ENCODE data around the gene MRGPRG.
A peak's percentile ranks its signal among the peaks of the same experiment; 100 is the strongest.

MRGPRG gene

GRCh38 chr11:3237119-3237518 lies 18.5 kb upstream of the MRGPRG start:
- no peaks in the 10 kb centered on the region for H3K36me3 ChIP-seq (ENCODE audit: control insufficient read depth in 1 of 2, insufficient read depth in 2 of 2, low read length in 2 of 2)
- H3K27ac ChIP-seq (ENCODE audit: low read depth, low read length), result no peak overlapping the region
- H3K4me1 ChIP-seq (ENCODE audit: control insufficient read depth in 1 of 2, insufficient read depth in 2 of 2, low read length in 2 of 2), result no peaks in the 10 kb centered on the region
- no peaks in the 10 kb centered on the region for H3K9me3 ChIP-seq (ENCODE audit: insufficient read depth, low read depth, low read length)
- H3K79me1 ChIP-seq (ENCODE audit: low read length), result no peaks in the 10 kb centered on the region
- WGBS (ENCODE audit: extremely low coverage, insufficient coverage, insufficient read length), result no CpG with 5 or more reads among the region's 2 CpGs
- no peak overlapping the region for H3K4me2 ChIP-seq (ENCODE audit: low read length)
- H2AK5ac ChIP-seq (ENCODE audit: low read length), result no peak overlapping the region
- no peak for DNase-seq
- H2AFZ ChIP-seq (ENCODE audit: insufficient read depth, low read length, poor library complexity), result no peak overlapping the region
- H3K4ac ChIP-seq (ENCODE audit: low read depth, low read length), result no peak overlapping the region
- H3K79me2 ChIP-seq (ENCODE audit: control insufficient read depth, insufficient read depth, low read length, poor library complexity), result no peaks in the 10 kb centered on the region
- no peak overlapping the region for H4K91ac ChIP-seq (ENCODE audit: low read depth, low read length)
- H2BK5ac ChIP-seq (ENCODE audit: low read depth, low read length, poor library complexity), result no peak overlapping the region
- H3K18ac ChIP-seq (ENCODE audit: low read length), result no peak overlapping the region
- H2BK12ac ChIP-seq (ENCODE audit: low read length), result no peak overlapping the region
- H3K14ac ChIP-seq (ENCODE audit: low read length), result no peak overlapping the region
- H4K12ac ChIP-seq (ENCODE audit: low read depth, low read length), result no peak overlapping the region
- no peak overlapping the region for H3K4me3 ChIP-seq (ENCODE audit: low read depth, low read length)
- no peak overlapping the region for H3K9ac ChIP-seq (ENCODE audit: low read length)
- H3K23ac ChIP-seq (ENCODE audit: low read length), result no peak overlapping the region
- H3K27me3 ChIP-seq (ENCODE audit: insufficient read depth, low read length), result no peaks in the 10 kb centered on the region
- H2BK120ac ChIP-seq (ENCODE audit: insufficient read depth, low read length, poor library complexity), result no peak overlapping the region
- no peak overlapping the region for H4K8ac ChIP-seq (ENCODE audit: low read depth, low read length)

DNA sequence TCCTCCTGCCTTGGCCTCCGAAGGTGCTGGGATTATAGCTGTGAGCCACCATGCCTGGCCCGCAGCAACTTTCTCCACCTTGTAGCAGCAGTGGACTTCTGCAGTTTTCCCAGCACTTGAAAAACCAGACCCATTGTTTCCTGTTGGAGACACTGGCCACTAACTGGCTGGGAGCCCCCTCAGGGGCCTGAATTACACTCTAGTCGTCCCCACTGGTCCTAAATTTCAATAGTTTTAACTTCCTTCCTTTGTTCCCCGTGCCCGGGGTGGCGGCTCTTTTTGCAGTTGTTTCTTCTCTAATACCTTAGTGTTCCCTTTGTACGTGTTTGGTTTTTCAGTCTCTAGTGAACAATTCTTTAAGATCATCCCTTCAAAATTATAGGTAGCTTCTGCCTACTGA lies 16.2 kb upstream of the MRGPRG start:
- Histone ChIP-seq H2BK5ac (ENCODE audit: low read depth, low read length, poor library complexity) (no peak overlapping the region), H4K8ac (ENCODE audit: low read depth, low read length) (no peak overlapping the region), H3K9ac (ENCODE audit: low read length) (no peak overlapping the region), H3K23ac (ENCODE audit: low read length) (no peak overlapping the region), H4K91ac (ENCODE audit: low read depth, low read length) (no peak overlapping the region), H3K14ac (ENCODE audit: low read length) (no peak overlapping the region), H2AFZ (ENCODE audit: insufficient read depth, low read length, poor library complexity) (no peak overlapping the region), H3K79me2 (ENCODE audit: control insufficient read depth, insufficient read depth, low read length, poor library complexity) (no peaks in the 10 kb centered on the region), H2AK5ac (ENCODE audit: low read length) (no peak overlapping the region), H2BK120ac (ENCODE audit: insufficient read depth, low read length, poor library complexity) (no peak overlapping the region), H3K27ac (ENCODE audit: low read depth, low read length) (no peak overlapping the region), H3K27me3 (ENCODE audit: insufficient read depth, low read length) (no peaks in the 10 kb centered on the region), H3K79me1 (ENCODE audit: low read length) (no peaks in the 10 kb centered on the region), H3K4me1 (ENCODE audit: control insufficient read depth in 1 of 2, insufficient read depth in 2 of 2, low read length in 2 of 2) (no peaks in the 10 kb centered on the region), H3K4me3 (ENCODE audit: low read depth, low read length) (no peak overlapping the region), H3K9me3 (ENCODE audit: insufficient read depth, low read depth, low read length) (no peaks in the 10 kb centered on the region), H3K4me2 (ENCODE audit: low read length) (no peak overlapping the region), H2BK12ac (ENCODE audit: low read length) (no peak overlapping the region), H3K36me3 (ENCODE audit: control insufficient read depth in 1 of 2, insufficient read depth in 2 of 2, low read length in 2 of 2) (no peaks in the 10 kb centered on the region), H4K12ac (ENCODE audit: low read depth, low read length) (no peak overlapping the region), H3K18ac (ENCODE audit: low read length) (no peak overlapping the region), H3K4ac (ENCODE audit: low read depth, low read length) (no peak overlapping the region)
- WGBS (ENCODE audit: extremely low coverage, insufficient coverage, insufficient read length), result no CpG with 5 or more reads among the region's 7 CpGs
- no peak for DNase-seq

- Histone ChIP-seq H3K36me3 (ENCODE audit: control insufficient read depth in 1 of 2, insufficient read depth in 2 of 2, low read length in 2 of 2) (no peaks in the 10 kb centered on the region), H3K4me3 (ENCODE audit: low read depth, low read length) (no peak overlapping the region), H2AFZ (ENCODE audit: insufficient read depth, low read length, poor library complexity) (no peak overlapping the region), H2BK5ac (ENCODE audit: low read depth, low read length, poor library complexity) (no peak overlapping the region), H2AK5ac (ENCODE audit: low read length) (no peak overlapping the region), H3K14ac (ENCODE audit: low read length) (no peak overlapping the region), H3K18ac (ENCODE audit: low read length) (no peak overlapping the region), H3K9me3 (ENCODE audit: insufficient read depth, low read depth, low read length) (no peaks in the 10 kb centered on the region), H2BK12ac (ENCODE audit: low read length) (no peak overlapping the region), H3K79me2 (ENCODE audit: control insufficient read depth, insufficient read depth, low read length, poor library complexity) (no peaks in the 10 kb centered on the region), H4K12ac (ENCODE audit: low read depth, low read length) (no peak overlapping the region), H2BK120ac (ENCODE audit: insufficient read depth, low read length, poor library complexity) (no peak overlapping the region), H3K27ac (ENCODE audit: low read depth, low read length) (no peak overlapping the region), H3K4ac (ENCODE audit: low read depth, low read length) (no peak overlapping the region), H4K91ac (ENCODE audit: low read depth, low read length) (no peak overlapping the region), H4K8ac (ENCODE audit: low read depth, low read length) (no peak overlapping the region), H3K27me3 (ENCODE audit: insufficient read depth, low read length) (no peaks in the 10 kb centered on the region), H3K4me1 (ENCODE audit: control insufficient read depth in 1 of 2, insufficient read depth in 2 of 2, low read length in 2 of 2) (no peaks in the 10 kb centered on the region), H3K9ac (ENCODE audit: low read length) (no peak overlapping the region), H3K23ac (ENCODE audit: low read length) (no peak overlapping the region), H3K79me1 (ENCODE audit: low read length) (no peaks in the 10 kb centered on the region), H3K4me2 (ENCODE audit: low read length) (no peak overlapping the region)
- DNase-seq, result peak in 1 of 2 donors; percentile 29
- WGBS (ENCODE audit: extremely low coverage, insufficient coverage, insufficient read length), result no CpG with 5 or more reads among the region's 21 CpGs
Observed at GRCh38 chr11:3232956-3233355, 14.3 kb upstream of the MRGPRG start.

- Histone ChIP-seq H3K9ac (ENCODE audit: low read length) (no peak within 1 kb of the TSS), H3K36me3 (ENCODE audit: control insufficient read depth in 1 of 2, insufficient read depth in 2 of 2, low read length in 2 of 2) (no peaks in the 10 kb centered on the region), H2BK5ac (ENCODE audit: low read depth, low read length, poor library complexity) (no peak within 1 kb of the TSS), H3K79me2 (ENCODE audit: control insufficient read depth, insufficient read depth, low read length, poor library complexity) (no peaks in the 10 kb centered on the region), H3K27ac (ENCODE audit: low read depth, low read length) (no peak within 1 kb of the TSS), H3K4me2 (ENCODE audit: low read length) (no peak within 1 kb of the TSS), H3K14ac (ENCODE audit: low read length) (no peak within 1 kb of the TSS), H4K91ac (ENCODE audit: low read depth, low read length) (no peak within 1 kb of the TSS), H3K4me3 (ENCODE audit: low read depth, low read length) (no peak within 1 kb of the TSS), H4K8ac (ENCODE audit: low read depth, low read length) (no peak within 1 kb of the TSS), H2AFZ (ENCODE audit: insufficient read depth, low read length, poor library complexity) (no peak within 1 kb of the TSS), H3K4ac (ENCODE audit: low read depth, low read length) (no peak within 1 kb of the TSS), H2AK5ac (ENCODE audit: low read length) (no peak within 1 kb of the TSS), H3K9me3 (ENCODE audit: insufficient read depth, low read depth, low read length) (no peaks in the 10 kb centered on the region), H2BK120ac (ENCODE audit: insufficient read depth, low read length, poor library complexity) (no peak within 1 kb of the TSS), H2BK12ac (ENCODE audit: low read length) (no peak within 1 kb of the TSS), H3K79me1 (ENCODE audit: low read length) (no peaks in the 10 kb centered on the region), H3K18ac (ENCODE audit: low read length) (no peak within 1 kb of the TSS), H4K12ac (ENCODE audit: low read depth, low read length) (no peak within 1 kb of the TSS), H3K4me1 (ENCODE audit: control insufficient read depth in 1 of 2, insufficient read depth in 2 of 2, low read length in 2 of 2) (no peaks in the 10 kb centered on the region), H3K23ac (ENCODE audit: low read length) (no peak within 1 kb of the TSS), H3K27me3 (ENCODE audit: insufficient read depth, low read length) (no peaks in the 10 kb centered on the region)
- no peak for DNase-seq
- no CpG with 5 or more reads among the region's 39 CpGs for WGBS (ENCODE audit: extremely low coverage, insufficient coverage, insufficient read length)
Observed at GRCh38 chr11:3231851-3232744, 13.5 kb upstream of the MRGPRG start, which contains the start of gene MRGPRE. Gene MRGPRE (minus strand): TSS chr11:3232417. CDS start chr11:3228799, 3,618 bp downstream.

Data from trophoblast cell (in vitro differentiated cells and primary cell).